K562 (cell line): ENCODE results near the gene SLC12A3. TPM values are rescaled to one million over a fixed set of nuclear protein-coding genes. Genes with fewer than 3 reads are reported as not detected.

ENCODE experiments used
- ATAC-seq: fragments of 200-7000 bp; cut with Tn5 transposase; 3 replicates; pipeline ENCODE4 v1.9.1; 2020; ENCODE audit warnings: moderate library complexity
- BruUV-seq: library from RNA; stranded (reverse); fragments of 400-500 nt; replicated peaks from 2 replicates; lab custom pipeline; 2021; lab: Mats Ljungman, UMichigan
- CTCF ChIA-PET: fragments of 300-600 bp; formaldehyde crosslinking; extraction: SDS; loops from one replicate; lab custom pipeline; 2021; ENCODE audit warnings: low intra/inter-chr PET ratio; lab: Yijun Ruan, JAX
- POLR2A ChIA-PET: fragments of 300-600, 350-650 bp; sonication (Branson Sonifier 250); formaldehyde crosslinking; extraction: SDS; loops from one replicate; lab custom pipeline; 2021; ENCODE audit warnings: antibody characterized with exemption, inconsistent platforms; lab: Yijun Ruan, JAX
- DNase-seq, 4 experiments: peaks; one replicate each; pipeline versions ENCODE4 v3.0.0 to v3.0.0-alpha.2; 2011 to 2018; ENCODE audit warnings: low spot score in 3 of 4, mixed read lengths in 3 of 4; ENCODE audit errors: extremely low read depth in 1 of 4
- FAIRE-seq: peaks from 2 replicates; lab custom pipeline; 2011; peaks lifted over from hg19 to GRCh38; lab: Jason Lieb, UNC
- H2AFZ ChIP-seq: 2 replicates; pipeline ENCODE4 v1.6.0; 2011; ENCODE audit warnings: low read depth, low read length, control low read depth, inconsistent platforms
- H3K27ac ChIP-seq: fragments of 200-600 bp; 3 replicates; pipeline ENCODE4 v1.8.0; 2011; ENCODE audit warnings: low read depth, mild to moderate bottlenecking, control low read depth, inconsistent platforms, low read length, moderate library complexity, mixed read lengths; ENCODE audit errors: extremely low read depth
- H3K27me3 ChIP-seq, 2 experiments: fragments of 300-600 bp in 1 of 2; 2 replicates in 1 of 2; 3 replicates in 1 of 2; pipeline versions ENCODE4 v1.6.0 to v1.8.0; 2011; ENCODE audit warnings: inconsistent platforms in 2 of 2, low read length in 2 of 2, mild to moderate bottlenecking in 1 of 2, mixed read lengths in 1 of 2, moderate library complexity in 1 of 2; ENCODE audit not compliant: control insufficient read depth in 2 of 2, insufficient read depth in 2 of 2
- H3K36me3 ChIP-seq: fragments of 300-600 bp; 3 replicates; pipeline ENCODE4 v1.8.0; 2011; ENCODE audit warnings: mild to moderate bottlenecking, low read length, inconsistent platforms; ENCODE audit not compliant: control insufficient read depth, insufficient read depth
- H3K4me1 ChIP-seq, 2 experiments: fragments of 200-600 bp in 1 of 2; replicated peaks in 1 of 2; 2 replicates in 1 of 2; 3 replicates in 1 of 2; pipeline versions ENCODE4 v1.5.1 to v1.8.0; 2011; ENCODE audit warnings: inconsistent platforms in 2 of 2, low read length in 2 of 2, mild to moderate bottlenecking in 1 of 2, mixed read lengths in 1 of 2, moderate library complexity in 1 of 2; ENCODE audit not compliant: control insufficient read depth in 2 of 2, insufficient read depth in 2 of 2
- H3K4me2 ChIP-seq: 2 replicates; pipeline ENCODE4 v1.6.1; 2011; ENCODE audit warnings: low read length, control low read depth, inconsistent platforms, mixed read lengths; ENCODE audit not compliant: insufficient read depth
- H3K4me3 ChIP-seq: fragments of 200-600 bp; sonication (generic), shearing (Covaris generic); 2 replicates; pipeline ENCODE4 v1.5.1; 2016; ENCODE audit warnings: control low read depth, inconsistent platforms
- H3K79me2 ChIP-seq: fragments of 200-600 bp; 3 replicates; pipeline ENCODE4 v1.8.0; 2011; ENCODE audit warnings: low read length, inconsistent platforms; ENCODE audit not compliant: control insufficient read depth, insufficient read depth
- H3K9ac ChIP-seq, 2 experiments: 2 replicates each; pipeline versions ENCODE4 v1.6.0 to v1.6.1; 2011; ENCODE audit warnings: low read depth in 2 of 2, low read length in 2 of 2, control low read depth in 1 of 2, inconsistent platforms in 1 of 2, mild to moderate bottlenecking in 1 of 2, mixed read lengths in 1 of 2; ENCODE audit not compliant: insufficient read depth in 1 of 2
- H3K9me1 ChIP-seq: one replicate; pipeline ENCODE4 v1.6.0; 2011; ENCODE audit warnings: inconsistent platforms, mild to moderate bottlenecking, low read length, moderate library complexity; ENCODE audit not compliant: control insufficient read depth, insufficient read depth
- H3K9me3 ChIP-seq: replicated peaks from 2 replicates; pipeline ENCODE4 v1.5.1; 2011; ENCODE audit warnings: low read depth, low read length, inconsistent platforms; ENCODE audit not compliant: control insufficient read depth, insufficient read depth
- H4K20me1 ChIP-seq: replicated peaks from 2 replicates; pipeline ENCODE4 v1.6.1; 2011; ENCODE audit warnings: low read length, inconsistent platforms, mixed read lengths; ENCODE audit not compliant: control insufficient read depth, insufficient read depth
- STAG1 ChIP-seq: sonication (generic); formaldehyde crosslinking; IDR thresholded peaks from 2 replicates; pipeline ENCODE4 v1.5.0; 2020; ENCODE audit warnings: missing genetic modification reagents, borderline replicate concordance
- ZKSCAN8 ChIP-seq: fragments of 200-800 bp; sonication (Bioruptor generic); IDR thresholded peaks from 2 replicates; pipeline ENCODE4 v1.6.1; 2016; ENCODE audit warnings: missing genetic modification characterization, missing compliant biosample characterization
- WGBS: fragments of 100-300 bp; shearing (Covaris generic); methylation state at CpG from one replicate; pipeline ENCODE4 v1.1.6; 2016; ENCODE audit warnings: low coverage, mixed read lengths; ENCODE audit not compliant: insufficient coverage; ENCODE audit errors: missing lambda C conversion rate; 5-methylcytosine and 5-hydroxymethylcytosine counted together
- in situ Hi-C: fragments of 300-500 bp; cut with MboI; formaldehyde crosslinking; loops from 4 replicates; pipeline ENCODE4 v1.15.0; 2018; ENCODE audit warnings: inconsistent platforms, mixed read lengths
- intact Hi-C: fragments of 100-400 bp; cut with micrococcal nuclease; formaldehyde crosslinking; loops from 2 replicates; pipeline ENCODE4 v1.14.2; 2022
- polyA plus RNA-seq, 8 experiments: library from polyadenylated mRNA; depleted of rRNA in 4 of 8; stranded (reverse) in 5 of 8; unstranded in 3 of 8; fragments of >200 nt; fragmentation: Nextera tagmentation in 2 of 8; fragmentation: Illumina TruSeq in 1 of 8; extraction: Ambion mirVana in 2 of 8; extraction: Trizol in 1 of 8; gene quantifications; 2 replicates each; pipeline versions ENCODE4 v1.2.1 to v1.2.3, GENCODE V29; 2011 to 2014; ENCODE audit warnings: inconsistent platforms in 1 of 8, missing spikeins in 1 of 8
- total RNA-seq, 7 experiments: library from RNA; depleted of rRNA in 6 of 7; stranded (reverse); fragments of >200 nt in 6 of 7; fragmentation: Illumina TruSeq in 2 of 7; extraction: Trizol in 2 of 7; gene quantifications; 2 replicates each; pipeline versions ENCODE4 v1.2.1 to v1.2.3, GENCODE V29; 2011 to 2021; ENCODE audit warnings: low replicate concordance in 1 of 7

SLC12A3 gene
- total and polyA plus RNA-seq, 9 of the 15 experiments (the other 6 are each of a cell fraction or from before 2014, with no cell fraction given), result not detected

DNA sequence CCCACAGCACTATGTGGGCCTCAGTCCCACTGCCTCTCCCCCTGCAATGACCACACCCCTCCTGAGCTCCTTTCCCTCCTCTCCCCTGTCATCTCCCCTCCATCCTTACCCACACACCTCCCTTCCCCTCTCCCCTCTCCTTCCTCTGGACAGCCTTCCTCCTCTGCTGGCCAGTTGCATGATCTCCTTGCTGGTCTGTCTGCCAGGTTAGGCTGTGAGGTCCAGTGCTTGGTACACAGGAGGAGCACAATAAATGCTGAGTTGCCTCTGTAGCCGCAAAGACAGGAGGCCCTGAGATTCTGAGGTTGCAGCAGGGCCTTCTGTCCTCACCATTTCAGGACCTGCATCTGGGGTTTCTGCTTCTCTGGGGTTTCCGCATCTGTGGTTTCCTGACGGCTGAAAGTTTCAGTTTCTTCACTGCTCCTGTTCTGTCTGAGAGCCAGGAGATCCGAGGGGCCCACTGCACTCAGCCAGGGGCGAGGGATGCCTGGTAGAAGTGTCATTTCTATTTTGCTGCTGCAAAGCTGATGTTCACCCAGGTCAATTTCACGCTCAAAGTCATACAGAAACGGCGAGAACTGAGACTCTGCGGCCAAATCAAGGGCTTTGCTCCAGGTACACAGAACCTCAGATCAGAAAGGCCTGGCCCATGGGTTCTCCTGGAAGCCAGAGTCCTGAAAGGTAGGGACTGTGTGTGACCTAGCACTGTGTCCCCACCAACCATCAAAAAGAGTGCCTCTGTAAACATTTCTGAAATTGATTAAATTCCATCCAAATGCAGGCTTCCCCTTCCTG lies 4.6 kb upstream of the SLC12A3 start:
- intact Hi-C loops (no loop called here), in situ Hi-C loops (loop anchor here (10.0 kb wide), 1 partner anchor 276 kb away; the partner anchor contains the start of gene MT3)
- H3K79me2 ChIP-seq, result no peaks in the 10 kb centered on the region
- DNase-seq (no peak), ATAC-seq (no peak), FAIRE-seq (no peak)
- no peaks in the 10 kb centered on the region for H3K9me3 ChIP-seq
- ChIA-PET POLR2A (interaction anchor here (0.6 kb wide), 2 partner anchors 16 to 278 kb away, joined by 3 read pairs; no protein-coding TSS in a partner anchor), CTCF (interaction anchor here (0.7 kb wide), 1 partner anchor 1257 kb away, joined by 3 read pairs; no protein-coding TSS in a partner anchor)
- no peak overlapping the region for H3K4me3 ChIP-seq
- no peak overlapping the region for H3K27ac ChIP-seq
- no peak overlapping the region for H2AFZ ChIP-seq
- H3K9me1 ChIP-seq, result no peaks in the 10 kb centered on the region
- no peaks in the 10 kb centered on the region for H3K36me3 ChIP-seq
- no peak overlapping the region for H3K4me2 ChIP-seq
- H3K4me1 ChIP-seq, result peaks cover 2 to 7% of the 10 kb centered on the region in 2 experiments; a peak in 2 of 5 replicates
- peaks cover 0 to 13% of the 10 kb centered on the region in 2 experiments; a peak in 3 of 5 replicates for H3K27me3 ChIP-seq
- no TSS peak for BruUV-seq
- TF ChIP-seq STAG1 (no peak), ZKSCAN8 (CRISPR knock-in tag) (0 out of 2 replicates have a peak, but pooled peaks have one; percentile 68)
- 34% methylated on average over 9 of the region's 9 CpGs for WGBS
- H3K9ac ChIP-seq, result no peak overlapping the region
- H4K20me1 ChIP-seq, result no peaks in the 10 kb centered on the region; the same call in 1 of the 2 replicates
